ENCODE data around the gene PCCA.

DNA sequence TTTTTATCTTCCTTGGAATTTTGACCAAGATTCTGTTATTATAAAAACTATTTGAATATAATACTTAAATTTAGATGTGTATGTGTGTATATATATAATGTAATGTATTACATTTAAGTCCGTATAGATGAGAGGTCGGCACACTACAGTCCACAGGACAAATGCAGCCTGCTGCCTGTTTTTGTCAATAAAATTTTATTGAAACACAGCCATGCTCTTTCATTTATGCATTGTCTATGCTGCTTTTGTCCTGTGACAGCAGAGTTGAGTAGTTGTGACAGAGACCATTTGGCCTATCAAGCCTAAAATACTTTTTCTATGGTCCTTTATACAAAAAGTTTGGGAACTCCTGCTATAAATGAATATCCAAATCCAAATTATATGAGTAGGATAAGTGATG, 69.7 kb downstream of the PCCA start:
- TF ChIP-seq, protein P1, sequence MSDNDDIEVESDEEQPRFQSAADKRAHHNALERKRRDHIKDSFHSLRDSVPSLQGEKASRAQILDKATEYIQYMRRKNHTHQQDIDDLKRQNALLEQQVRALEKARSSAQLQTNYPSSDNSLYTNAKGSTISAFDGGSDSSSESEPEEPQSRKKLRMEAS (IDR thresholded peaks at IDR 0.05), result no peak
- TF ChIP-seq CTCF (IDR thresholded peaks at IDR 0.05; ENCODE audit: low read depth, low read length, missing input control), result no peak
- TF ChIP-seq HNF4G (IDR thresholded peaks at IDR 0.05), result no peak
- no peak for TF ChIP-seq ZBTB33 (IDR thresholded peaks at IDR 0.05)

Measured in liver (tissue), 3 donors.